ENCODE data around the gene GC.

DNA sequence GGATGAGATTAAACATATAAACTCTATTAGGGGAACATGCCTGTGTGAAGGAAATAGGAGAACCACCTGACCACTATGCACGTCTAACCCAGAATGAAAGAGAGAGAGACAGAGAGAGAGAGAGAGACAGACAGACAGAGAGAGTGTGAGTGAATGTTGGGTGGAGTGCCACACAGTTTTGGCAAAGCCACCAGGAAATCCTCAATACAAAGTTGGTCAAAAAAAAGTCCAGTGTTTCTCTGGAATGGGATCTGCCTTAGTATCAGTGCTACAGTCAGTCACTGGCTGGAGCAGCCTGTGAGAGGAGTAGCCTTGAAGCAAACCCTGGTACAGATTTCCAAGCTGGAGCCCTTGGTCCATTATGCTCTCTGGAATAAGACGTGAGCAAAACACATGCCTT is 91.7 kb downstream of the GC start:
- TF ChIP-seq, protein P1, sequence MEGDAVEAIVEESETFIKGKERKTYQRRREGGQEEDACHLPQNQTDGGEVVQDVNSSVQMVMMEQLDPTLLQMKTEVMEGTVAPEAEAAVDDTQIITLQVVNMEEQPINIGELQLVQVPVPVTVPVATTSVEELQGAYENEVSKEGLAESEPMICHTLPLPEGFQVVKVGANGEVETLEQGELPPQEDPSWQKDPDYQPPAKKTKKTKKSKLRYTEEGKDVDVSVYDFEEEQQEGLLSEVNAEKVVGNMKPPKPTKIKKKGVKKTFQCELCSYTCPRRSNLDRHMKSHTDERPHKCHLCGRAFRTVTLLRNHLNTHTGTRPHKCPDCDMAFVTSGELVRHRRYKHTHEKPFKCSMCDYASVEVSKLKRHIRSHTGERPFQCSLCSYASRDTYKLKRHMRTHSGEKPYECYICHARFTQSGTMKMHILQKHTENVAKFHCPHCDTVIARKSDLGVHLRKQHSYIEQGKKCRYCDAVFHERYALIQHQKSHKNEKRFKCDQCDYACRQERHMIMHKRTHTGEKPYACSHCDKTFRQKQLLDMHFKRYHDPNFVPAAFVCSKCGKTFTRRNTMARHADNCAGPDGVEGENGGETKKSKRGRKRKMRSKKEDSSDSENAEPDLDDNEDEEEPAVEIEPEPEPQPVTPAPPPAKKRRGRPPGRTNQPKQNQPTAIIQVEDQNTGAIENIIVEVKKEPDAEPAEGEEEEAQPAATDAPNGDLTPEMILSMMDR (IDR thresholded peaks at IDR 0.05), result no peak
- TF ChIP-seq POLR2A (IDR thresholded peaks at IDR 0.05), result no peak
